LNCaP clone FGC (cell line): ENCODE measurements around the gene CD3D.

Experiments used
- DNase-seq: peaks from one replicate; pipeline ENCODE4 v3.0.0-alpha.2; 2011; ENCODE audit warnings: low read depth
- H3K4me3 ChIP-seq: 2 replicates; pipeline ENCODE4 v1.5.1; 2011; ENCODE audit warnings: mild to moderate bottlenecking, low read depth, low read length, control low read depth
- CTCF ChIP-seq: IDR thresholded peaks from 2 replicates; pipeline ENCODE4 v1.5.1; 2012; ENCODE audit warnings: mild to moderate bottlenecking; ENCODE audit not compliant: control insufficient read depth, insufficient read depth; ENCODE audit errors: extremely low read depth

The CD3D gene

GRCh38 chr11:118322721-118323120 is 19.8 kb downstream of the CD3D start:
- no peak for TF ChIP-seq CTCF
- no peak for DNase-seq
- no peak overlapping the region for H3K4me3 ChIP-seq

DNA sequence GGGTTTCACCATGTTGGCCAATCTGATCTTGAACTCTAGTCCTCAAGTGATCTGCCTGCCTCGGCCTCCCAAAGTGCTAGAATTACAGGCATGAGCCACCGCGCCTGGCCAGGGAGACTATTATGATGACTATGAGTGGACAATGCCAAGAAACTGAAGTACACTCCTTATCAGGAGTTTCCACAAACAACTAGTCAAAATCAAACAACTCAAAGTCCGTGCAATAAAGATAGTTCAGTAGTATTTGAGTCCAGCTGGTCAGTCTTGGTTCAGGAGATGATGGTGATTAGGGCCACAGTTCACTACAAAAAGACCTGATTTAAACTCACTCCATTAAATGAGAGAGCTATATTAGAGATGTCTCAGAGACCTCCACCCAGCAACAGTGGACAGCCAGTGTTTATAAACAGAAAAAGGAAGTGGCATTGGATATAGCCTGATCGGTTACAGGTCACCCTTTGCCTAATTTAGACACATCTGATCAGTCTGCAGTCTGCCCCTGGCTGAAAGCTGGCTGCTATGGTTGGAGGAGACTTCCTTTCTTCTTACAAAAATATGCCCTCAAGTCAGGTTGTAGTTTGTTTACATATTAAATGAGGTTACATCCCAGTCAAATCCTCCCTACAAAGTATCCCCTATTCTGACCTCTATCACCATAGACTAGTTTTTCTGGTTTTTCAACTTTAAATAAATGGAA is 21.0 kb downstream of the CD3D start:
- DNase-seq: no peak
- no peak overlapping the region for H3K4me3 ChIP-seq
- no peak for TF ChIP-seq CTCF

- no peak for TF ChIP-seq CTCF
- no peak overlapping the region for H3K4me3 ChIP-seq
- no peak for DNase-seq
Observed at GRCh38 chr11:118320515-118320914, 22.0 kb downstream of the CD3D start.

DNA sequence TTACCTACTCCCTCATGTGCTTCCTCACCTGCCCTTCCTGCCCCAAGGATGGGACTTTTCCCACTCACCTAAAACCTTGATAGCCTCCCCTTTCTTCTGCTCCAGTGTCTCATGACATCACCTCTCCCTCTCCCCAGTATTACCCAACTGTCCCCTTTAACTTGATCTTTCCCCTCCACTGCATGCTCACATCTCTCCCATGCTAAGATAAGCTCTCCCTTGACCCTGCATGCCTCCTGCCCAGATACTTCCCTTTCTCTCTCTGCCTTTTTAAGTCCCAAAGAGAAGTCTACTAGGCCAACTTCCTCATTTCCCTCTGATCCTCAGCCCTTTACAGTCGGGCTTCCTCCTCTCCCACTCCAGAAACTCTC is 23.2 kb downstream of the CD3D start:
- DNase-seq: no peak
- no peak for TF ChIP-seq CTCF
- no peak overlapping the region for H3K4me3 ChIP-seq

- TF ChIP-seq CTCF: no peak
- no peak overlapping the region for H3K4me3 ChIP-seq
- no peak for DNase-seq
Observed at GRCh38 chr11:118318581-118319336, 23.7 kb downstream of the CD3D start.

- TF ChIP-seq CTCF: no peak
- DNase-seq: no peak
- no peak overlapping the region for H3K4me3 ChIP-seq
Observed at GRCh38 chr11:118318124-118318523, 24.4 kb downstream of the CD3D start.

DNA sequence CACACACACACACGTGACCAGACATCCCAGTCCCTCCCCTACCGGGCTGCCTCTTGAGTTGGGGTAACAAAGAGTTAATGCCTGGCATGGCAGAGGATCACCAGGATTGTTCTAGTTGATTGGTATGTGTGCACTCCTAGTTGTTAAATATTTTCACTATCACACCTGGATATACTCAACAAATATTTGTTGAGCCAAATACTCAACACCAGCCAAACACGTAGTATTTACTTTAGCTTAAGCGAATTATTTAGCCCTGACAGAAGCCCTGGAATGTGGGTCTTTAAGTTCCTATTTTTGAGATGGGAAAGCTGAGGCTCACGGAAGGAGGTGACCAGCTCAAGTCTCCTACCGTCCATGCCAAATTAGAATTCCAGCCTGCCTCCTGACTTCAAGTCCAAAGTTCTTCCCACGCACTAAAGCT is 27.5 kb downstream of the CD3D start:
- H3K4me3 ChIP-seq: no peak overlapping the region
- peak; percentile 67 for DNase-seq
- no peak for TF ChIP-seq CTCF
